Measurements from ENCODE around the gene STMN1. TPM values are rescaled to one million over a fixed set of nuclear protein-coding genes. Genes with fewer than 3 reads are reported as not detected.
A peak's percentile ranks its signal among the peaks of the same experiment; 100 is the strongest.

Gene STMN1
- total and polyA plus RNA-seq, 9 of the 15 experiments (the other 6 are each of a cell fraction or from before 2014, with no cell fraction given), result 269 to 2,153 (median 595) TPM

DNA sequence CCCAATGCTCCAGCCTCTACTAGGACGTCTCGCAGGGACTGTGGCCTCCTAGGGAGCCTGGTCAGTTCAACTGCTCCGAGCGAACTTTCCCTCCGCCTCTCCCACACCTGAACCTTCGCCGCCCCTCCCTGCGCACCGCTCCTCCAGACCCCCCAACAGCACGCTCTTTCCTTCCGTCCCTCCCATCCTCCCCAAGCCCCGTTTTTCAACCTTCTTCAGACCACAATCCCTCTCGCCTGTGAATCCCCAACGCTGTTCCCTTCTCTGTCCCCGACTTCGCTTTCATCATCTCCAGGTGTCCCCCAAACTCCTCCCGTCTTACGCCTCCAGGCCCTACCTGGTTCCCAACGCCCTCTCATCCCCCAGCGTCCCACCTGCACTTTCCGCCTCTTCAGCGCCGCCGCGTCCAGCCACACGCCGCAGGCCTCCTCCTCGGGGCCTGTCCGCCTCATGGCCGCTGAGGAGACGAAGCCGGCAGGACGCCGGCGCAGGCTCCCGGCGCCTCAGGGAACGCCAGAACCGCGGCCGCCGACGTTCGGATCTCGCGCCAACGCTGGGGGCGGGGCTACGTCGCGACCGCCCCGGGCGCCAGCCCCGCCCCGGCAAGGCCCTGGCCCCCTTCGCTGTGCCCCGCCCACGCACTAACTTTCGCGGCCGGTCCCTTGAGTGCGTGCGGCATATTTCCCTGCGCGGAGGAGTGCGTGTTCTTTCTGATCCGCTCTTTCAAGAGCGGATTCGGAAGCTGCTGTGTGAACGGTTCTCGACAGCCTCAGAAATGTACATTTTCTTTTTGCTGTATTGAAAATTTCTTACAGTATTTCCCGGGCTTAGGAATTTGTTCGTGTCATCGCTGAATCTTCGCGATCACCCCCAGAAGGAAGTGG lies 47.1 kb downstream of the STMN1 start, which contains the start of gene AUNIP (continued):
- TF ChIP-seq, protein P1, sequence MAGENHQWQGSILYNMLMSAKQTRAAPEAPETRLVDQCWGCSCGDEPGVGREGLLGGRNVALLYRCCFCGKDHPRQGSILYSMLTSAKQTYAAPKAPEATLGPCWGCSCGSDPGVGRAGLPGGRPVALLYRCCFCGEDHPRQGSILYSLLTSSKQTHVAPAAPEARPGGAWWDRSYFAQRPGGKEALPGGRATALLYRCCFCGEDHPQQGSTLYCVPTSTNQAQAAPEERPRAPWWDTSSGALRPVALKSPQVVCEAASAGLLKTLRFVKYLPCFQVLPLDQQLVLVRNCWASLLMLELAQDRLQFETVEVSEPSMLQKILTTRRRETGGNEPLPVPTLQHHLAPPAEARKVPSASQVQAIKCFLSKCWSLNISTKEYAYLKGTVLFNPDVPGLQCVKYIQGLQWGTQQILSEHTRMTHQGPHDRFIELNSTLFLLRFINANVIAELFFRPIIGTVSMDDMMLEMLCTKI (IDR thresholded peaks at IDR 0.05; ENCODE audit: partially characterized antibody), result no peak
- TF ChIP-seq RFX7 (CRISPR knock-in tag; IDR thresholded peaks at IDR 0.05) (no peak), YY1 (IDR thresholded peaks at IDR 0.05; ENCODE audit: borderline replicate concordance in 1 of 3, control insufficient read depth in 1 of 3, extremely low read depth in 1 of 3, insufficient read depth in 3 of 3, insufficient read length in 1 of 3, insufficient replicate concordance in 2 of 3, low read depth in 1 of 3, low read length in 2 of 3) (peak; percentile 53 to 91 (median 83)), ZNF707 (CRISPR knock-in tag; conservative IDR thresholded peaks at IDR 0.05) (no peak), ETV5 (CRISPR knock-in tag; IDR thresholded peaks at IDR 0.05; ENCODE audit: low read depth) (no peak; the same call in 1 of the 2 replicates), BRCA1 (IDR thresholded peaks at IDR 0.05) (no peak), BRCA1 (CRISPR knock-in tag; IDR thresholded peaks at IDR 0.05) (no peak), NFE2L1 (tag; IDR thresholded peaks at IDR 0.05; ENCODE audit: borderline replicate concordance, low read depth) (no peak), SETDB1 (IDR thresholded peaks at IDR 0.05; ENCODE audit: low read length) (no peak), FOXJ3 (CRISPR knock-in tag; IDR thresholded peaks at IDR 0.05) (no peak), ZNF699 (CRISPR knock-in tag; IDR thresholded peaks at IDR 0.05; ENCODE audit: insufficient replicate concordance) (no peak), FIP1L1 (IDR thresholded peaks at IDR 0.05; ENCODE audit: low read depth, low read length, poor library complexity, severe bottlenecking) (peak; percentile 86), KLF6 (CRISPR knock-in tag; IDR thresholded peaks at IDR 0.05; ENCODE audit: borderline replicate concordance) (no peak; the same call in 1 of the 2 replicates), ARNT (IDR thresholded peaks at IDR 0.05) (peak; percentile 53 to 59; a peak in 2 of 4 replicates), ELF4 (CRISPR knock-in tag; IDR thresholded peaks at IDR 0.05) (peak; percentile 62; the same call in 1 of the 2 replicates), ZNF253 (CRISPR knock-in tag; conservative IDR thresholded peaks at IDR 0.05) (no peak), MAFF (IDR thresholded peaks at IDR 0.05; ENCODE audit: low read length) (no peak), MEIS2 (IDR thresholded peaks at IDR 0.05; ENCODE audit: partially characterized antibody) (peak; percentile 56)
- TF ChIP-seq, protein P2, sequence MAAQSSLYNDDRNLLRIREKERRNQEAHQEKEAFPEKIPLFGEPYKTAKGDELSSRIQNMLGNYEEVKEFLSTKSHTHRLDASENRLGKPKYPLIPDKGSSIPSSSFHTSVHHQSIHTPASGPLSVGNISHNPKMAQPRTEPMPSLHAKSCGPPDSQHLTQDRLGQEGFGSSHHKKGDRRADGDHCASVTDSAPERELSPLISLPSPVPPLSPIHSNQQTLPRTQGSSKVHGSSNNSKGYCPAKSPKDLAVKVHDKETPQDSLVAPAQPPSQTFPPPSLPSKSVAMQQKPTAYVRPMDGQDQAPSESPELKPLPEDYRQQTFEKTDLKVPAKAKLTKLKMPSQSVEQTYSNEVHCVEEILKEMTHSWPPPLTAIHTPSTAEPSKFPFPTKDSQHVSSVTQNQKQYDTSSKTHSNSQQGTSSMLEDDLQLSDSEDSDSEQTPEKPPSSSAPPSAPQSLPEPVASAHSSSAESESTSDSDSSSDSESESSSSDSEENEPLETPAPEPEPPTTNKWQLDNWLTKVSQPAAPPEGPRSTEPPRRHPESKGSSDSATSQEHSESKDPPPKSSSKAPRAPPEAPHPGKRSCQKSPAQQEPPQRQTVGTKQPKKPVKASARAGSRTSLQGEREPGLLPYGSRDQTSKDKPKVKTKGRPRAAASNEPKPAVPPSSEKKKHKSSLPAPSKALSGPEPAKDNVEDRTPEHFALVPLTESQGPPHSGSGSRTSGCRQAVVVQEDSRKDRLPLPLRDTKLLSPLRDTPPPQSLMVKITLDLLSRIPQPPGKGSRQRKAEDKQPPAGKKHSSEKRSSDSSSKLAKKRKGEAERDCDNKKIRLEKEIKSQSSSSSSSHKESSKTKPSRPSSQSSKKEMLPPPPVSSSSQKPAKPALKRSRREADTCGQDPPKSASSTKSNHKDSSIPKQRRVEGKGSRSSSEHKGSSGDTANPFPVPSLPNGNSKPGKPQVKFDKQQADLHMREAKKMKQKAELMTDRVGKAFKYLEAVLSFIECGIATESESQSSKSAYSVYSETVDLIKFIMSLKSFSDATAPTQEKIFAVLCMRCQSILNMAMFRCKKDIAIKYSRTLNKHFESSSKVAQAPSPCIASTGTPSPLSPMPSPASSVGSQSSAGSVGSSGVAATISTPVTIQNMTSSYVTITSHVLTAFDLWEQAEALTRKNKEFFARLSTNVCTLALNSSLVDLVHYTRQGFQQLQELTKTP (IDR thresholded peaks at IDR 0.05; ENCODE audit: low read depth in 1 of 2, partially characterized antibody in 2 of 2), result peak; percentile 63 to 79
- TF ChIP-seq, protein P3, sequence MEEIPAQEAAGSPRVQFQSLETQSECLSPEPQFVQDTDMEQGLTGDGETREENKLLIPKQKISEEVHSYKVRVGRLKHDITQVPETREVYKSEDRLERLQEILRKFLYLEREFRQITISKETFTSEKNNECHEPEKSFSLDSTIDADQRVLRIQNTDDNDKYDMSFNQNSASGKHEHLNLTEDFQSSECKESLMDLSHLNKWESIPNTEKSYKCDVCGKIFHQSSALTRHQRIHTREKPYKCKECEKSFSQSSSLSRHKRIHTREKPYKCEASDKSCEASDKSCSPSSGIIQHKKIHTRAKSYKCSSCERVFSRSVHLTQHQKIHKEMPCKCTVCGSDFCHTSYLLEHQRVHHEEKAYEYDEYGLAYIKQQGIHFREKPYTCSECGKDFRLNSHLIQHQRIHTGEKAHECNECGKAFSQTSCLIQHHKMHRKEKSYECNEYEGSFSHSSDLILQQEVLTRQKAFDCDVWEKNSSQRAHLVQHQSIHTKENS (CRISPR knock-in tag; IDR thresholded peaks at IDR 0.05), result no peak
